GM06990 (cell line): ENCODE measurements around the gene TARBP2.

ENCODE experiments used
- DNase-seq: peaks from one replicate; pipeline ENCODE4 v3.0.0-alpha.2; 2011; ENCODE audit not compliant: insufficient read length; ENCODE audit errors: extremely low read depth
- H3K27me3 ChIP-seq: replicated peaks from 2 replicates; pipeline ENCODE4 v1.6.0; 2011; ENCODE audit warnings: low read length; ENCODE audit not compliant: control insufficient read depth, insufficient read depth
- H3K36me3 ChIP-seq: 2 replicates; pipeline ENCODE4 v1.5.1; 2011; ENCODE audit warnings: low read length; ENCODE audit not compliant: control insufficient read depth, insufficient read depth
- H3K4me3 ChIP-seq: replicated peaks from 2 replicates; pipeline ENCODE4 v1.5.1; 2011; ENCODE audit warnings: low read depth, mild to moderate bottlenecking, control low read depth, low read length
- CTCF ChIP-seq: IDR thresholded peaks from 2 replicates; pipeline ENCODE4 v1.5.1; 2011; ENCODE audit warnings: low read length, control low read depth, mild to moderate bottlenecking, inconsistent platforms; ENCODE audit not compliant: insufficient read depth, poor library complexity, severe bottlenecking

Gene TARBP2

DNA sequence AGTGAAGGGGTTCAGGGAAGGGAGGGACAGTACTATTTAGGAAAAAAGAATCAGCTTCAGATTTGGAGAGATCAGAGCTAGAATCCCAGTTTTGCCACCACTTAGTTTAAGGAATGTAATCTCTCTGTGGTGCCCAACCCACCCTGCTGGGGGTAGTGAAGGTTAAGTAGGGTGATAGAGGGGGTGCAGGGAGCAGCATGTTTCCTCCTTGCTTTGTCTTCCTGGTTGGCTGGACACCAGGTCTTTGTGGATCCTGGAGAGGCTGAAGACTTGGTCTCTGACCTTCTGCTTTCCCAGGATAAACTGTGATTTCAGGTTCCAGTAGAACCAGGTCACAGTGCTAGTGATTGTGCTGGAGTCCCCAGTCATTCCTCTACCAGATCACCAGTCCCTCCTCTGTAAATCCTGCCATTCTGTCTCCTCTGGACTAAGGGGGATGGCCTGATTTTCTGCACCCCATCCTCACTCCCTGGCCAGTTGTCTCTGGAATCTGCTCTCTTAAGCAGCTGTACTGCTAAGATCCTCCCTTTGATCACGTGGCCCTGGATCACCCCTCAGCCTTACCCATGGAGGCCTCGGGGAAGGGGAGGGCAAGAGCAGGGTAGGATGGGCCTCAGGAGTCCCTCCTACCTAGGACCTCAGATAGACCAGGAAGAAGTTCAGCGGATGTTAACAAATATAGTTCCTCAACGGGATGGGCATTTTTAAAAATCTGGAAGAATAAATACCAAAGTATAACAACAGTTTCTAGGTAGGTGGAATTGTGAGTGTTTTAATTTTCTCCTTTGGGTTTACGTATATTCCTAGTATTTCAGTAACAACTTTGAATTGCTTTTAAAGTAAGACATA lies 5.0 kb upstream of the TARBP2 start:
- H3K4me3 ChIP-seq: no peak overlapping the region
- no peak for TF ChIP-seq CTCF
- no peaks in the 10 kb centered on the region for H3K36me3 ChIP-seq
- DNase-seq: no peak
- no peaks in the 10 kb centered on the region for H3K27me3 ChIP-seq

DNA sequence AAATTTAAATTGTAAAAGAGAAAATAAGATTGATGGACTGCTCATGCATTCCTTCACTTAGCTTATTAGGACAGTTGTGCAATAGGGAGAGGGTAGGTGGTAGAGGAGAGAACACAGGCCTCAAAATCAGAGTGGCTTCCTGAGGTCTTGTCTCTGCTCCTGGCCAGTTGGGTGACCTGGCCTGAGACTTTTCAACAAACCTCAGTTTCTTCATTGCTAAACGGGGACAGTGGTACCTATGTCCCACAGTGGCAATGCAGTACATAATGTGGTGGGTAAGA lies 4.4 kb upstream of the TARBP2 start:
- no peak overlapping the region for H3K4me3 ChIP-seq
- no peak for TF ChIP-seq CTCF

DNA sequence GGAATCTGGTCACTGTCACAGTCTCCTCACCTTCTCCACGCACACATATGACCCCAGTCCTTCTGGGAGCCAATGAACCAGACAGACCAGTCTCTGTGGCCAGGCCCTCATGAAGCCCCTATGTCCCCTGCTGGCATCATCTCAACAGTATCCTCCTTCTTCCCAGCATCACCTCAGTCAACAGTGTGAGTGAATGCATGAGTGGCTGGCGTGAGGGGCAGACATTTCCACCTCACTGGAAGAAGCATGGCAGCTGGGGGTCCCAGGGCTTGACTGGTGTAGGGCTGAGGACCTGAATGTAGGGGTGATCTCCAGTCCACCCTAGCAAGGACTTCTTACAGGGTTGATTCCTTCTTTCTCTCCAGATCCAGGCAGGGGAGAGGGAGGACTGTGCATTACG lies 3.6 kb upstream of the TARBP2 start:
- Histone ChIP-seq H3K27me3 (no peaks in the 10 kb centered on the region), H3K36me3 (no peaks in the 10 kb centered on the region), H3K4me3 (no peak overlapping the region)
- no peak for DNase-seq
- TF ChIP-seq CTCF: no peak

More for the DNA sequence above, 4.4 kb upstream of the TARBP2 start:
- H3K36me3 ChIP-seq: no peaks in the 10 kb centered on the region
- no peak for DNase-seq
- H3K27me3 ChIP-seq: no peaks in the 10 kb centered on the region

GRCh38 chr12:53498235-53498630 lies 2.9 kb upstream of the TARBP2 start:
- Histone ChIP-seq H3K27me3 (no peaks in the 10 kb centered on the region), H3K36me3 (no peaks in the 10 kb centered on the region; the same call in 1 of the 2 replicates), H3K4me3 (peak overlapping the region; percentile 85)
- TF ChIP-seq CTCF: no peak
- DNase-seq: no peak

DNA sequence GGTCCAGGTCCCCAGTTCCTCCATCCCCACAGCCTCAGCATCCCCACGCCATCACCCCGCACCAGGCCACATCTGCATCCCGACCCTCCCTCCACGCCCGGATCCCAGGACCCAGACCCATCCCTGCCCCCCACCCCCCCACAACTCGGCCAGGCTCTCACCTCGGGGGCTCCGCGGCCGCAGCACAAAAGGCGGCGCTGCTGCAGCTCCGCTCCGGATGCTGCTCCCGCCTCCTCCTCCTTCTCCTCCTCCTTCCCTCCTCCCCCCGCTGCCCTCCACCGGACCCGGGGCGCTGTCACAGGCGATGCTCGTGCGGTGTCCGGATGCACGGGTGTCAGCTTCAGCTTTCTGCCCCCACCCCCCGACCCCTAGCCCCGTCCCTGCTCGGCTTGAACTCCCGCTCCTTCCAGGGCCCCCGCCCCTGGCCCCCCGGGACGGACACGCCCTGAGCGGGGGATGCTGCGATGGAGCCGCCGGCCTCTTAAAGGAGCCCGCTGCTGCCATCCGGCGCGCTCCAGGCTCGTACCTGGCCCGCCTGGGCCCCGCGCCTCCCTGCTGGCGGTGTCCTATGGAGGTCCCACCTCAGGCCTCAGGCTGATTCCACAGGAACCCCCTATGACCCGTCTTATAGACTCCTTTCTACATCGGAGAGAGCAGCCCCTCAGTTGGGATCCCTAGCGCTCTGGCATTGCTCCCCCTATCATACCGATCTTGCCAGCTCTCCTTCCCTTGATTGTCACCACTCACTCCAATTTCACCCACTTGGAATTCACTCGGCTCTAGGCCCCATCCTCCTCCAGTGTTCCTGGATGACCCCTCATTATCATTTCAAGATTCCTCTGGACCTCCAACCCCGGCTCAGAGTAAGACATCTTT lies 1.6 kb upstream of the TARBP2 start, which contains the start of gene MAP3K12:
TSS of gene MAP3K12 (minus strand) at position 193 of the 876 bp plus-strand sequence. CDS start 12,067 bp downstream, outside the sequence.
- peak within 1 kb of the TSS; percentile 85 for H3K4me3 ChIP-seq
- TF ChIP-seq CTCF: peak; percentile 21
- peak; percentile 65 for DNase-seq
- H3K36me3 ChIP-seq: peaks cover 2% of the 10 kb centered on the region; the same call in 1 of the 2 replicates
- H3K27me3 ChIP-seq: no peaks in the 10 kb centered on the region
